Measurements from ENCODE around the gene TPPP2.
"Not testable (repeated sequence)": the region's sequence is repeated elsewhere in the genome, so short reads cannot be mapped to it uniquely, and the experiment has no call there.

TPPP2 gene

GRCh38 chr14:21039585-21040369 lies 9.8 kb downstream of the TPPP2 start:
- no peak for DNase-seq

GRCh38 chr14:21040370-21040925 lies 10.4 kb downstream of the TPPP2 start:
- DNase-seq, result no peak

- not testable (repeated sequence) for DNase-seq
Measured at GRCh38 chr14:21040941-21041340, 10.9 kb downstream of the TPPP2 start.

GRCh38 chr14:21041676-21042433 lies 11.8 kb downstream of the TPPP2 start, which contains the start of gene RNASE7:
Gene RNASE7, plus strand, starts transcription at chr14:21042362. Its CDS starts 631 bp downstream, at chr14:21042993.
- no peak for DNase-seq

- DNase-seq, result no peak
Measured at GRCh38 chr14:21042918-21043317, 12.9 kb downstream of the TPPP2 start.

- no peak for DNase-seq
Measured at GRCh38 chr14:21043387-21043973, 13.5 kb downstream of the TPPP2 start.

GRCh38 chr14:21043974-21044618 lies 14.1 kb downstream of the TPPP2 start:
- DNase-seq, result no peak

GRCh38 chr14:21047378-21047781 lies 17.4 kb downstream of the TPPP2 start:
- no peak for DNase-seq

GRCh38 chr14:21048638-21049037 lies 18.6 kb downstream of the TPPP2 start:
- no peak for DNase-seq

GRCh38 chr14:21049271-21049673 lies 19.3 kb downstream of the TPPP2 start:
- DNase-seq, result no peak

GRCh38 chr14:21050597-21050996 lies 20.6 kb downstream of the TPPP2 start:
- DNase-seq, result no peak

- DNase-seq, result no peak
Measured at GRCh38 chr14:21053184-21054122, 23.4 kb downstream of the TPPP2 start.

GRCh38 chr14:21054123-21054767 lies 24.2 kb downstream of the TPPP2 start:
- DNase-seq, result no peak

GRCh38 chr14:21054768-21055145 lies 24.7 kb downstream of the TPPP2 start:
- no peak for DNase-seq

- no peak for DNase-seq
Measured at GRCh38 chr14:21055432-21056117, 25.6 kb downstream of the TPPP2 start.

GRCh38 chr14:21056520-21057163 lies 26.6 kb downstream of the TPPP2 start:
- no peak for DNase-seq

- no peak for DNase-seq
Measured at GRCh38 chr14:21057803-21058675, 28.0 kb downstream of the TPPP2 start, which contains the start of gene RNASE8. Gene RNASE8, plus strand, starts transcription at chr14:21057822. Its CDS starts 71 bp downstream, at chr14:21057893.

GRCh38 chr14:21058903-21059302 lies 28.9 kb downstream of the TPPP2 start:
- DNase-seq, result no peak

Data from NK-92 treated with Interleukin-12 subunit alpha and Interleukin-12 subunit beta, amount 100 ng/mL, for 24 hours (cell line).